ENCODE results near the gene SLPI.

The SLPI gene

GRCh38 chr20:45229264-45230056 is 24.9 kb downstream of the SLPI start:
- TF ChIP-seq JUND (IDR thresholded peaks at IDR 0.05; ENCODE audit: low read depth) = no peak
- in situ Hi-C loops (cut with HindIII; ENCODE audit: low pct_unique_long_range_greater_than_20kb, low sequenced_read_pairs) = no loop called here
- peak in 1 of 2 experiments; percentile 54 for DNase-seq (ENCODE audit: low read depth in 1 of 2, low spot score in 1 of 2)

GRCh38 chr20:45226287-45226686 is 28.1 kb downstream of the SLPI start:
- no peak for TF ChIP-seq JUND (IDR thresholded peaks at IDR 0.05; ENCODE audit: low read depth)
- no peak for DNase-seq (ENCODE audit: low read depth in 1 of 2, low spot score in 1 of 2)
- in situ Hi-C loops (cut with HindIII; ENCODE audit: low pct_unique_long_range_greater_than_20kb, low sequenced_read_pairs) = no loop called here

GRCh38 chr20:45223136-45223535 is 31.2 kb downstream of the SLPI start:
- no peak for DNase-seq (ENCODE audit: low read depth in 1 of 2, low spot score in 1 of 2)
- TF ChIP-seq JUND (IDR thresholded peaks at IDR 0.05; ENCODE audit: low read depth) = no peak
- in situ Hi-C loops (cut with HindIII; ENCODE audit: low pct_unique_long_range_greater_than_20kb, low sequenced_read_pairs) = no loop called here

GRCh38 chr20:45221076-45221475 is 33.3 kb downstream of the SLPI start, which contains the start of gene SEMG2:
Gene SEMG2, plus strand, starts transcription at chr20:45221373. Its CDS starts 17 bp downstream, at chr20:45221390.
- DNase-seq (ENCODE audit: low read depth in 1 of 2, low spot score in 1 of 2) = no peak
- in situ Hi-C loops (cut with HindIII; ENCODE audit: low pct_unique_long_range_greater_than_20kb, low sequenced_read_pairs) = no loop called here
- TF ChIP-seq JUND (IDR thresholded peaks at IDR 0.05; ENCODE audit: low read depth) = no peak

- DNase-seq (ENCODE audit: low read depth in 1 of 2, low spot score in 1 of 2) = no peak
- TF ChIP-seq JUND (IDR thresholded peaks at IDR 0.05; ENCODE audit: low read depth) = no peak
- in situ Hi-C loops (cut with HindIII; ENCODE audit: low pct_unique_long_range_greater_than_20kb, low sequenced_read_pairs) = no loop called here
Observed at GRCh38 chr20:45218636-45219035, 35.7 kb downstream of the SLPI start.

GRCh38 chr20:45218124-45218523 is 36.2 kb downstream of the SLPI start:
- no peak for TF ChIP-seq JUND (IDR thresholded peaks at IDR 0.05; ENCODE audit: low read depth)
- in situ Hi-C loops (cut with HindIII; ENCODE audit: low pct_unique_long_range_greater_than_20kb, low sequenced_read_pairs) = no loop called here
- DNase-seq (ENCODE audit: low read depth in 1 of 2, low spot score in 1 of 2) = no peak

GRCh38 chr20:45212836-45213235 is 41.5 kb downstream of the SLPI start:
- DNase-seq (ENCODE audit: low read depth in 1 of 2, low spot score in 1 of 2) = no peak
- no peak for TF ChIP-seq JUND (IDR thresholded peaks at IDR 0.05; ENCODE audit: low read depth)
- in situ Hi-C loops (cut with HindIII; ENCODE audit: low pct_unique_long_range_greater_than_20kb, low sequenced_read_pairs) = no loop called here

- TF ChIP-seq JUND (IDR thresholded peaks at IDR 0.05; ENCODE audit: low read depth) = no peak
- no peak for DNase-seq (ENCODE audit: low read depth in 1 of 2, low spot score in 1 of 2)
Observed at GRCh38 chr20:45211569-45212474, 42.5 kb downstream of the SLPI start.

GRCh38 chr20:45209924-45210323 is 44.4 kb downstream of the SLPI start:
- no peak for DNase-seq (ENCODE audit: low read depth in 1 of 2, low spot score in 1 of 2)
- in situ Hi-C loops (cut with HindIII; ENCODE audit: low pct_unique_long_range_greater_than_20kb, low sequenced_read_pairs) = no loop called here
- no peak for TF ChIP-seq JUND (IDR thresholded peaks at IDR 0.05; ENCODE audit: low read depth)

More at GRCh38 chr20:45211569-45212474, 42.5 kb downstream of the SLPI start:
- in situ Hi-C loops (cut with HindIII; ENCODE audit: low pct_unique_long_range_greater_than_20kb, low sequenced_read_pairs) = no loop called here

GRCh38 chr20:45206725-45207124 is 47.6 kb downstream of the SLPI start, which contains the start of gene SEMG1:
Gene SEMG1, plus strand, starts transcription at chr20:45207033. Its CDS starts 21 bp downstream, at chr20:45207054.
- in situ Hi-C loops (cut with HindIII; ENCODE audit: low pct_unique_long_range_greater_than_20kb, low sequenced_read_pairs) = no loop called here
- TF ChIP-seq JUND (IDR thresholded peaks at IDR 0.05; ENCODE audit: low read depth) = no peak
- no peak for DNase-seq (ENCODE audit: low read depth in 1 of 2, low spot score in 1 of 2)

Data from T47D (cell line).